ENCODE data around the gene MYO3B.

The MYO3B gene

DNA sequence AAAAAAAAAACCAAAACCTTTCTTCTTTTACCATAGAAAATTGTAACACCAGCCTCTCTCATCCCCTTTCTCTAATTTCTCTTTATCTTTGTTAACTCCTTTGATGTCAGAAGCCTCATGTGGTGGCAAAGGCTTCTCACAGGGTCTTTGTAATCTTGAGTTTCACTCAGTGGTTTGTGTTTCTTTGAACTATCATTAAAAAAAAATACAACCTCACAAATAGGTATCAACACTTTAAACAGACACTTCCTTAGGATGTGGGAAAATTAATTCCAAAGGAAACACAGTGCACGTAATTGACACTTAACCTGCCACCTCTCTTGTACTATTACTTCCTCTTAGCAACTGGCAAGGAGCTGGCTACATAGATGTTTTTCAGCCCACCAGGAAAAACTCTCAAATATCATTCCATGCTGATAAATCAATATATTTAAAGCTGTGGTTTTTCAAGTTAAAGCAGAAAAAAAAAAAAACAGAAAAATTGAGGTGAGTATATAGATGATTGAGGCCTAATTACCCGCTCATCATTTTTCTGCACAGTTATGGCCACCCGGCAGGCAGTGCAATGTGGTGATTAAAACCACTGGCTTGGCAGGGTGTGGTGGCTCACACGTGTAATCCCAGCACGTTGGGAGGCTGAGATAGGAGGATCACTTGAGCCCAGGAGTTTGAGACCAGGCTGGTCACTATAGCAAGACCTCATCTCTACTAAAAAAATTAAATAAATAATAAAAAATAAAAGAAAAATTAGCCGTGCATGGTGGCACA, 193.5 kb downstream of the MYO3B start:
- no peak for DNase-seq (ENCODE audit: low spot score)

DNA sequence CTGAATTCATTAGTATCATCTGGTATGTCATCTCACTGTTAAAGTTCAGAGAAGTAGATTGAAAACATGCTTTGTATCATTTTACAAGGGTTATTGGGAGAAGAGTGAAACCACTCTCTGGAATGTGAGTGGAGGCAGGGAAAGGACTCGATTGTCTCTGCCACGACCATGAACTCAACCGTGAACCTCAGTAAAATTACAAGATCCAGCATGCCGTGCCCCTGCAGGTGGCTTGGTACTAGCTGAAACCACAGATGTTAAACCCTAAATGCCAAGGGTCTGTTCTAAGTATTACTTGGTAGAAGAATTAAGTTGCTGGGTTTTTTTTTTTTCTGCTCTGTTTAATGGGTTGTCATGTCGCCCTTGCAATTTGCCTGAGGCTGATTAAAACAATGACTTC, 197.2 kb downstream of the MYO3B start:
- no peak for DNase-seq (ENCODE audit: low spot score)

DNA sequence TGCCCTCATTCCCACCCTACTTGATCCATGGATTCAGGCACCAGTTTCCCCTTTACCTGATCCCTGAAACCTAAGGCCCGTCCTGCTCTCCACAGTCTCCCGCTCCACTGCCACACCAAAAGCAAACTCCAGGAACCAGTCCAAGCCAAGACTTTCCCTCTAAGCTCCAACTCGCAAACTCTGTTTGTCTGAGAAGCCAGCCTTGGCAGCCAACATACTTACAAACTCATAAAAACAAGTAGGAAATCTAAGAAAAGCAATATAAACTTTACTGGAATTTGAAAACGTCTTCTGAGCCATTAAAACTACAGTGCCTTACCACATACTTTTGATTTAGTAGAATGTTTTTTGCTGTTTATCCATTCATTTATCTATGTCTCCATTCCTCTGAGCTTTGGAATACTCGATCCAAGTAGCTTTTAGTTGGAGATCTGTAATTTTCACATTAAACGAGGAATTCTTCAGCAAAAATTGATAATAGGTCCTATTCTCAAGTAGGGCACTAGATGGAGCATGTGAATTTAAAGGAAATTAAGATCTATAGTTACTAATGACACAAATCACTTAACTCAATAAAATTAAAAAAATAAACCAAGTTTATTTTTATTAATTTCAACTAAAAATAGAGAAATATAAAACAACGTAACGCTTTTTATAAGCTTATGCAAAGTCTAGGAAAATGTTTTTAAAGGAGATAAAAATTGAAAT, 199.7 kb downstream of the MYO3B start:
- no peak for DNase-seq (ENCODE audit: low spot score)

DNA sequence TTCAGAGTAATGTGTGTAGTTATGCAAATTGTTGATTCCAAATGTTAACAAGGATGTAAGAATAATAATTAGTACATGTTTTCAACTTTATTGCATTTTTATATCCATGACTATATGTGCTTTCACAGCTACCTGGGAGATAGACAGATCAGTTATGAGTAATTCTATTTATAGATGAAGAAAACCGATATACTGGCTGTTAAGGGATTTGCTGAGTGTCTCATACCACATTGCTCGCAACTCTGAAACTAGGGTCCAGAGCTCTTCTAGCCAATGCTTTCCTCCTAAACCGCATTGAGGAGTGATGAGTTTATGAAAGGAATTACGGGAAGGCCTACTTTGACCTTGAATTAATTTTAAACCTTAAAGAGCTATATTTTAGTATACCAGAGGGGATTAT, 202.3 kb downstream of the MYO3B start:
- DNase-seq (ENCODE audit: low spot score) = no peak

DNA sequence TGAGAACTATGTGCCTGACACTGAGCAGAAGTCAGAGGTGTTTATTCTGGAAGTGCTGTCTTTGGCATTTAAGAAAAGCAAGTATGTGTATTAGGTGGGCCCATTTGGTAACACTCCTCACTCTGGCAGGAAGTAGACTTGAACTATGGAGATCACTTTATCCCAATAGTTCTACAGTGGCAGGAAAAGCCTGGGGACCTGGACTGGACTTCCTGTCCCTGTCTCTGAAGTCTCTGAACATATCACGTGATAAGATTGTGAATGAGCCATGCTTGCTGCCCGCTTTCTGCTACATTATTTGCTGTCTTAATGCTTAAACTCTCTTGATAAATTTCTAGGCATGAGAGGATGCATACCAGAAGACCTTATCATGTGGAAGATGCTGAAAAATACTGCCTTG, 203.7 kb downstream of the MYO3B start:
- DNase-seq (ENCODE audit: low spot score) = no peak

DNA sequence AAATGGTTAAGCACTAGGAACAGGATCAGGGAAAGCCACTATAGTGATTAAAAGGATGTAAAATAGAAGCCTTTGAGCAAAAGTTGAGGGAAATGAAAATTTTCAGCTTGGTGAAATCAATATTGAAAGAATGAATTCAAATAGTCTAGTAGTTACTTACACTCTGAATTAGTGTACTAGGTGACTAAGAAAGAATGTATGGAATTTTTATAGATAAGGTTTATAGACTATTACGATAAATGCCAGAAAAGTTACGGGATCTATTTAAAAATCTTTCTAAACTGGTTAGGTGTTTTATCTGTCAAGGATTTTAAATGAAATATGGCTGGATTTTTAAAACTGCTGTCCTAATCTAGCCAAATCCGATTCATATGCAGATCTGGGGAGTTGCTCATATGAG, 208.6 kb downstream of the MYO3B start:
- no peak for DNase-seq (ENCODE audit: low spot score)

DNA sequence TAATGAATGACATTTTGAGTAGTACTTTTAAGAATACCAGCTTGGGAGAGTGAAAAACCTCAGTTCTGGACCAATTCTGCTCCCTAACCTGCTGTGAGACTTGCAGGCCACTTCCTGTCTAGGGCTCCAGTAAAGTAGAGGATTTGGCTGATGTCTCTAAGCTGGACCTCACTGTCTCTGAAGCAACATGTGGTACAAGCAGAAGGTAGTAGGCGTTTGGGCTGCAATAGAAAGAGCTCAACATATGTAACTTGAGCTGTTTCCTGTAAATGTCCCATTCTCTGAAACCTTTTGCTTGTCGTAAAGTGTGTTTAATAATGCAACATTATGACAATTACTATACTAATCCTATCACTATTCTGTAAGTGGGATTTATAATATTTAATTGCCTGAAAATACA, 213.1 kb downstream of the MYO3B start:
- DNase-seq (ENCODE audit: low spot score) = no peak

DNA sequence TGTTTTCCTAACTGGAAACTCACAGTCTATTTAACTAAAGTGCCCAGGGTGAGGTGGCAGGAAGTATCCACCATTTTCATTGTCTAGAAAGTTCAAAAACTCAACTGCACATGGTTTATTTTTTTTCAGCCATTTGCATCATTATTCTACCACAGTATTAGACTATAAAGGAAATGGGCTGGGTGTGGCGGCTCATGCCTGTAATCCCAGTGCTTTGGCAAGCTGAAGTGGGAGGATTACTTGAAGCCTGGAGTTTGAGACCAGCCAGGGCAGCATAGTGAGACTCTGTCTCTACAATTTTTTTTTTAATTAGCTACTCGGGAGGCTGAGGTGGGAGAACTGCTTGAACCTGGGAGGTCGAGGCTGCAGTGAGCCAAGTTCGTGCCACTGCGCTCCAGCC, 213.8 kb downstream of the MYO3B start:
- DNase-seq (ENCODE audit: low spot score) = no peak

DNA sequence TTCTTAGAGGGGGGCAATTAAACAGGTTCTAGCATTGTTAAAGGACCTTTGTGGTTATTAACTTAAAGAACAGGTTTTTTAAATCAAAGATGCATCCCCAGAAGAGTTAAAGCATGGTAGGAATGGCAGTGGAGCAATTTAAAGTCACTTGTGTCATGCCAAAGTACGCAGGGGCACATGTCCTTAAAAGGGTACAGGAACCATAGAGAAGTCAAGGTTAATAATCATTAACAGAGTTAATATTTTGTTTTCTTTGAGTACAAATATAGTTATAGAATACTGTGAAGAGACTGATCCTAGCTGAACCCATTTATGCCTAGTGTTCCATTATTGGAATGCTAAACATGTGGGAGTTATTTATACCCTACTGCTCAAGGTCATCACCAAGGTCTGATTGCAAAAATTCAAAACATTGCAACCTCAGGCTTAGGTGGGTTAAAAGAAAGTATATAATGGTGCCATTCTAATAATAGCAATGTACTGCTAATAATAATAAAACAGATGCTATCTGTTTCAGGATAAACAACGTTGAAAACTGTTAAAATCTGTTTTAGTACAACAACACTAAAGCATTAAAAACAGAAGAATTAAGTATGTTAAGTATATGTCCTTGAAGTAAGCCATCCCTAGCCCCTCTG, 216.0 kb downstream of the MYO3B start:
- no peak for DNase-seq (ENCODE audit: low spot score)

DNA sequence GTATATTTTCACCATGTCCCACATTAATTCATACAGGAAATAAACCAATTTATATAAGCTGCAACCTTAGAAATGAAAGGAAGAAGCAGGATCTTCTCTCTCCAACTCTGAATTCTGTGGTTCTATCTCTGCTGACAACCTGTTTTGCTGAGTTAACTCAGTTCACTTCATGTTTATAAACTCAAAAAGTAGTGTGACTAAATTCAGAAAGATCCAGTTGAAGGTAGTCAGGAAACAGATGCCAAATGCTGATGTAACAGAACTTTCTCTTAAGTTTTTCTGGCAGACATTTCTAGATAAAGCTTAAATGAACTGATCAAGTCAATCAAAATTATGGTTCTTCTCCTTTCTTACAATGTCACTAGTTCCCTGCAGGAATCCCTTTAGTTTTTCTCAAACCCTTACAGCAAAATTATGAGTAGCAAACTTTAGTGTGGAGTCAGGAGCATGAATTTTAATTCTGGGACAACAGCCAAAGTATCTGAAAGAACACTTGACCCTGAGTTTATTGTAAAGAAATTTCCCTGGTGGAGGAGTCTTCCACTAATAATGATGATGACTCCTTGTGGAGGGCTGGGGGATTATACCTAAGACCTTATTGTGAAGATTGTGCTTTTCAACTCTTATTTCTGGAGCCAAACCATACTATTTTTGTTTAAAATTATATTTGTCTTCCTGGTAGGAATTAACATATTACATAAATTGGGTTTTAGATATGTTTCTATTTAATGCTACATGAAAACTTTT, 216.9 kb downstream of the MYO3B start:
- DNase-seq (ENCODE audit: low spot score) = peak; percentile 42

DNA sequence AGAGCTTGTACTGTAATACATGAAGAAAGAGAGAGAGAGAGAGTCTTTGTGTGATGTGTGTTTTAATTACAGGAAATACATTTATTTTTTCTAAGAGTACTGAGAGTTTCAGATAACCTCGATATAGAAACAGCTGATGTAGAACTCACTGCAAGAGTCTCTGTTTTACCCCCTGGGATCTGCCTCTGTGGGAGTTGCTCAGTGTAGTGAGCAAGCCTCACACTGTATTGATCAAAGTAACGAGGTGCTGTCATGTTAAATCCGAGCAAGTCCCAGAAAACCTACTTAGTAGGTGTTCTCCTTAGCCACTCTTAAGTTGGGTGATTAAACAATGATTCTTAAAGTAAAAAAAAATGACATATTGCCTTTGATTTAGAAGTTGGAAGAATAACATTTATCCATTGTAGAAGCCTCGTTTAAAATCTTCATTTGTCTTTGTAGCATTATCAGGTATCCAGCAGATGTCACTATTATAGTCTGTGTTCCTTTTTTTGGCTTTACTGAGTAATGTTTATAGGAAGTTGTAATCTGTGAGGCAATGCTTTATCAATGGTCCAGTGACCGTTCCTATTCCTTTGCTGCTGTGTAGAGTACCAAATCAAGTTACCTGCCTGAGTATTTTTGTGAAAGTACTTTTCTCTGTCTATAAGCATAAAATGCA, 219.0 kb downstream of the MYO3B start:
- DNase-seq (ENCODE audit: low spot score) = peak; percentile 41

DNA sequence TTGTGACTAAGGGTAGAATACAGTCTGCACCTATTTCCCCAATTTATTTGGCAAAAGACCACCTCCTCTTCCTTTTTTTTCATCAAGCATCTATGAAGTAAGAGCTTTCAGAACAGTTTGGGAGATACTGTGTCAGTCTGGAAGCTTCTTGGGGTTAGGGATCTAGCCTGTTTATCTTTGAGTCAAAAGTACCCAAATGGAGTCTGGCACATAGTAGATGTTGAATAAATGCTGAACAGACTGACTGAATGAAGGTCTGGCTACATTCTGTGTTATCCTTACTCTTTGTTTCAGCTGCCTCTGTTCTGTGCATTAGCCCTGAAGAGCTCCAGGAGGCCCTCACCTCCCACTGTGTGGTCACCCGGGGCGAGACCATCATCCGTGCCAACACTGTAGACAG, 223.2 kb downstream of the MYO3B start:
- DNase-seq (ENCODE audit: low spot score) = no peak

DNA sequence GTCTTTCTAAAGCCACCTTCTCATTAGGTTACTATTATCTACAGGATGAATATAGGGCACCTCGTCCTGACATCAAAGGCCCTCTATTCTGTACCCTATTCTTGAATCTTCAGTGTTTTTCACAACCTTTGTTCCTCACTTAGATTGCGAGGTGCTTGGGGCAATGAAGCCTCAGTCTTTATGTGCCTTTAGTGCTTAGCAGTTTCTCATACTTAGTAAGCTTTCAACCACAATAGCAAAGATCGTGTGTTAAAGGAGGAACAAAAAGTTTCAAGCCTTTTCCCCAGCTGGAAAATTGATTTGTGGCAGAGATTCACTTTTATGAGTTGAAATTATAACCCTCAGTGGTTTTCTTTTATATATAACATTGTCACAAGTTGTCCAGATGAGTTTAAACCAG, 226.9 kb downstream of the MYO3B start:
- no peak for DNase-seq (ENCODE audit: low spot score)

DNA sequence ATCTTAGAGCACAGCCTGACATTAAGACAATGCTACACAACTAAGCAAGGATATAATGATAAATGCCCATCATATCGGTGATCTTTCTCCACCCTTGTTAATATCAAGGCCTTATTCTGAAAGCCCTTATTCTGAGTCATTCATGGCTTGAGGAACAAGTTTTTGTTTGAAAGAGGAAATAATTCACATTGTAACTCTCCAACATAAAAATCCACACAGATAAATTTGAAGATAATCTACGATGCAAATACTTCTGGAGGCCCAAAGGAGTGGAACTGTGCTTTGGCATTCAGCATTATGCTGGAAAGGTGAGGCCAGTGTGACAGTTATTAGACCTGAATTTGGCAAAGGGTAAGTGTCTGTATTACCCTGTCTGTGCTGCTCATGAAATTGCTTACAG, 227.4 kb downstream of the MYO3B start:
- no peak for DNase-seq (ENCODE audit: low spot score)

DNA sequence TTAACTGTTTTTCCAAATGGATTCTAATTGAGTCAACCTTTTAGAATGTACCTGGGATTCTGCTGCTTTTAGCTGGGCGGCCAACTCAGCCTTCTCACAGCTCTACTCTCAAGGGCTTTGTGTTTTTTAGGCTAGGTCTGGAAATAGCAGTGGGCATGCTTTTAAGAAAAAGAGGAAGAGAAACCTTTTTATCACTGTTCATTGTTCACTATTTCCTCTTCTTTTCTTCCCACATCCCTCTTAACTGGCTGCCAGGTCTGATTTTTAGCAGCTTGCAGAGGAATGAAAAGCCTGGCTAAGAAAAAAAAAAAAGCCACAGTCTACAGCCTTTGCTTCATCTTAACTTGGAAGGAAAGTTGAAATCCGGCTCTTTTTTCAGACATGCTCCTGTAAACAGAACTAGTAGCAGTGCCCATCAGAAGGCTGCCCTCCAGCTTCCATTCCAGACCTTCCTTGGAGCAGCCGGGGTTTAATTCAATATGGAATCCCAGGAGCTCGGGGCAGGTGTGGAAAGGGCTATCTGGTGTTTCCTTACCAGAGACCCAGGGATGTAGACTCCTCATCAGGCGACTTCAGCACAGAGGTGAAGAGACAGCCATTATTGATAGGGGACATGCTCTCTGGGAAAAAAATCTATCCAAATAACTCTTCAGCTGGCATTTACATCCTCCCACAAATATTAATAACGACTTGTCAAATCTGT, 230.7 kb downstream of the MYO3B start:
- DNase-seq (ENCODE audit: low spot score) = peak; percentile 37

DNA sequence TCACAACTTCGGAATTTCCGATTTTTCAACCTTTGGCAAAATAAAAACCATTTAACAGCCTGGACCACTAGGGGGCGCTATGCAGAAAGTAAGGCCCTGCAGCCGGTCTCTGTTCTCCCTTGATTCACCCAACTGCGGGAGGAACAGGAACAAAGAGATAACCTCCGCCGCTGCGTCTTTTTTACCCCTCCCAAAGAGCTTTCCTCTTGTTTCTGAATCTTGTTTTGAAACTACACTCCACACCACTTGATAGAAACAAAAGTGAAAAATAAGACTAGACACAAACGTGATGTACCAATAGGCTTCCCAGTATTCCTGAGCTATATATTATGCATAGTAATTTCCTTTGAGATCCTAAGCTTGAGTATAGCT, 231.2 kb downstream of the MYO3B start:
- peak; percentile 76 for DNase-seq (ENCODE audit: low spot score)

DNA sequence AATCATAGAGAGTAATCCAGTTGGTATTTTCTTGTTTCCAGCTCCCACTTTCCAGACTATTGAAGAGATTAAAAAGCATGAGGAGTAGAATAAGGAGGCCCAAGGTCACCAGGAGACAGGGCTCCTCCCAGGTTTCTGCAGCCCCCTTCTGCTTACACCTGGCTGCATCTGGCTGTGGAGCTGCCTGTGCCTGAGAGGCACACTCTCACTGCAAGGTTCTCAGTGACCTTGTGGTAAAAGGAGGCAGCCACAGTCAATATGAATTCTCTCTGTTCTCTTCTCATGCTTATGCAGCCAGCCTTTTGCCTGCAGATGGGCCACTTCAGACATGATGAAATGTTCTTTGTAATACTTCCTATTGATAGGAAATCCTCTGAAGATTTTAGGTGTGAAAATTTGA, 233.7 kb downstream of the MYO3B start:
- no peak for DNase-seq (ENCODE audit: low spot score)

DNA sequence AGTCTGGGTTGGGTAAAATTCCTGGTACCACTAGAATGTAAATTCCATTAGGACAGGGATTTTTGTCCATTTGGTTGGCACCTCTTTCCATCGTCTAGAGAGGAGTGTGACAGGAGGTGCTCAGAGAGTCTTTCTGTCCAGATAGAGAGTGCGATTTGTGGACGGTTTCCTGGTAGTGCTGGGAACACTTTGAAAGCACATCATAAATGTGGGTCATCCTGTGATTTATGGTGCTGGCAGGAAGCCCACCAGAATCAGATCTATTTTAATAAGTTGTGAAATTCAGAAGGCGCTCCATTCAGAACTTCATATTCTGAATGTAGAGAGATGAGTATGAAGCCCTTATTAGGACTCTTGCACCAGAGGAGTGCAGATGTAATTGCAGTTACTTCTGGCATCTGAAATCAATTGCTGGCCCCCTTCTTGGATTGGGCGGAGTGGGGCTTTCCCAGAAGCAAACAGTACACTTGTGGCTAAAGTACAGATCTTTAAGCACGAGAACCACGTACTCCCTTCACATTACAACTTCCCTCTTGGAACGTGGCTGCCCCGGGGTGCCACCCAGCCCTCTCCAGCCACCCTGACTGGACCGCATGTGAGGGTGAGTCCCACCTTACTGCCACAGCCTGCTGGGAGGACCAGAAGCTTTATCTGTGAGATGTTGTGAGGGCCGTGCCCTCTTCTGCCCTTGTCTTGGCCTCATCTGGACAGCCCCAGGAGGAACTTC, 243.2 kb downstream of the MYO3B start:
- DNase-seq (ENCODE audit: low spot score) = no peak

DNA sequence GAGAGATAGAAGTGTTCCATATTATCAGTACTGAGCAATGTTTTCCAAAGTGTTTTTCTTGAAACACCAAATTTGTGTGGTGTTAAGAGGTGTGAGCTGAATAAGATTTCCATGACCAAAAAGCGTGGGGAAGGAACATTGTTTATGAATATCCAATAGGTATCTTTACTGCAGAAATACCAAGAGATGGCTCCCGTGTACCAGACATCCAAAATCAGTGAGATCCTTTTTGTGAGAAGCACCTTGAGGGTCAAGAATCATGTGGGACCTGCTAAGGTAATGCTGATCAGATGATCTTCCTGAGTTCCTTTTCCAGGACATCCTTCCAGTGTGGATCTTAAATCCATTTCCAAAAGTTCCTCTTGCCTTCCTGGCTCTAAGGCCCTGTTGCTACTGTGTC, 246.0 kb downstream of the MYO3B start:
- no peak for DNase-seq (ENCODE audit: low spot score)

DNA sequence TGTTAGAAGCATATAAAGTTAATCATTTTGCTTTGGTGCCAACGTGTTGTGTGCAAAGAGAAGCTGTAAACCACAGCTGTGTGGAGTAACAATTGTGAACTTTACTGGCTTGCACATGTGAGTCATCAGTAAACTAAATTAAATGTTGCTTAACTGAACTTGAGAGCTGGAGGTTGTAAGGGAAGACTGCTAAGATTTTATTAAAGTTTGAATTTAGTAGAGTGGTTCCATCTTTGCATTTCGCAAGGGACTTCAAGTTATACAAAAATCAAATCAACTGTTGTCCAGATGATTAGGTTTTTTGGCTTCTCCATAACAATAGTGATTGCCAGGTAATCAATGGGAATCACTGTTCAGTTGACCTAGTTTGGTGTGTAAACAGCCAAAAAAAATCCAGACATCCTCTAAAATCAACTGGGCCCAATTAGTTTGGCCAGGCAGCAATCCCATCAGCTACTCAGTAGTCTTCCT, 247.4 kb downstream of the MYO3B start:
- no peak for DNase-seq (ENCODE audit: low spot score)

DNA sequence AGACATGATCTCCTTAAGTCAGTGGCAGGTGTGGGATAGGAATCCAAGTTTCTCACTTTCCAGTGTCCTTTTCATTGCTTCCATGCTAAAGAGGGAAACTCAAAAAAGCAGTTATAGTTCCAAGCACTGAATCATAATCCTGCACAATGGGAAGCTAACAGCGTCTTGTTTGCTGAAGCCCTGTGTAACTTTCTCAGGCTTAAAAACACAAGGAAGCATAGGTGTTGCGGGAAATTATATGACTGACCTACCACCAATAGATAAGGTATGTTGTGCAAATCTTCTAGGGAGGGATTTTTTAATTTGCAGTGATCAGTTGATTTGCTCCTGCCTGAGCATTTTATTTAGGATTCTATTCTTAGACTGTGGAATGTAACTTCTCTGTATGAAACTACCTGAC, 250.9 kb downstream of the MYO3B start:
- no peak for DNase-seq (ENCODE audit: low spot score)

Measured in iPS-NIHi11 (cell line).